GM12891 (cell line): ENCODE measurements around the gene GOLPH3.

Experiments
- POLR2A ChIP-seq: IDR thresholded peaks from 2 replicates; pipeline ENCODE4 v1.6.1; 2011; ENCODE audit warnings: low read depth, low read length, control low read depth
- POLR2AphosphoS5 ChIP-seq: IDR thresholded peaks from 2 replicates; pipeline ENCODE4 v1.6.1; 2011; ENCODE audit warnings: low read depth, low read length, control low read depth
- POU2F2 ChIP-seq: IDR thresholded peaks from 2 replicates; pipeline ENCODE4 v1.6.1; 2011; ENCODE audit warnings: low read depth, mild to moderate bottlenecking, control low read depth, low read length, moderate library complexity
- SPI1 ChIP-seq: IDR thresholded peaks from 2 replicates; pipeline ENCODE4 v1.6.1; 2011; ENCODE audit warnings: low read depth, low read length, control low read depth
- TAF1 ChIP-seq: IDR thresholded peaks from 2 replicates; pipeline ENCODE4 v1.6.1; 2011; ENCODE audit warnings: low read depth, low read length, control low read depth

DNA sequence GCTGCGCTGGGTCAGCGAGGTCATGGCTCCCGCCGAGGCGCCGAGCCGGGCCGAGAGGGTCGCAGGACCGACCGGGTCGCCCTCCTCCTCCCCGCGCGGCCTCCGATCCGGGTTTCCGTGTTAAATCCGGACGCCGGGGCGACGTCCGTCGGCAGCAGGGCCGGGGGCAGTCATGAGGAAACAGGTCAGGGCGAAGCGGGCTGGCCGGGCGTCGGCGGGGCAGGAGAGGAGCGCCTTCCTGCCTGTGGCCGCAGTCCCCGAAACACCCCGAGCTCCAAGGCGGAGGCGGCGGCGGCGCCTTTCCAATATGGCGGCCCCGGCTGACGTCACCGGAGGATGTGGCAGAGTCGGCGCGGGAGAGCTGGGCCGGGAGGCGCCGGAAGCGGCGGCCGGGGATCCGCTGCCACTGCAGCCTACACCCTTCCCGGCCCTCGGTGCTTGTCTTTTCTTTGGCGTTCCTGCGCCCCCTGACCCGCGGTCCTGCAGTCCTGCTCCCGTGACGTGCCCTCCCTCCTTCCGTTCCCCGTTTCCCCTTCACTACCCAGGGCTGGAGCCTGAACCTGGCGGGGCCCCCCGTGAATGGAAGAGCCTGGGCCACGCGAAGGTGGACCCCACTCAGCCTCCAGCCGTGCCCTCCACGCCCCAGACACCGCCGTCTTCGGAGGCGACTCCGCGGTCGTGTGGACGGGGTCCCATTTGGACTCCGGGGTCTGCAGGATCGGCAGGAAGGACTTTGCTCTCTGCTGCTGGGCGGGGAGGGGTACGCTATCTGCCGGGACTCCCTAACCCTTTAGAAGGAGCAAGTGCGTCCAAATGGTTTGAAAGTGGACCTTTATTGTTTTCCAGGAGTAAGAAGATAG is at the start of gene GOLPH3:
- TF ChIP-seq POLR2A (peak; percentile 91), SPI1 (no peak), POLR2AphosphoS5 (peak; percentile 82), TAF1 (peak; percentile 73), POU2F2 (peak; percentile 33; the same call in 1 of the 2 replicates)
